ENCODE measurements around the gene GRIP2. TPM values are rescaled to one million over a fixed set of nuclear protein-coding genes. Genes with fewer than 3 reads are reported as not detected.
A peak's percentile ranks its signal among the peaks of the same experiment; 100 is the strongest.

GRIP2 gene
- total and polyA plus RNA-seq, 2 of the 4 experiments (the other 2 are of a cell fraction), result 0.05 TPM; not detected in 1

- TF ChIP-seq CTCF (conservative IDR thresholded peaks at IDR 0.05; ENCODE audit: low read depth, low read length) (no peak), POLR2A (IDR thresholded peaks at IDR 0.05; ENCODE audit: low read depth, low read length) (no peak)
Measured at GRCh38 chr3:14457999-14458398, 82.1 kb downstream of the GRIP2 start (continued).

GRCh38 chr3:14457481-14457880, 82.7 kb downstream of the GRIP2 start:
- in situ Hi-C loops (cut with MboI; ENCODE audit: low sequenced_read_pairs), result no loop called here
- no peak overlapping the region for H4K5ac ChIP-seq (ENCODE audit: low read depth, low read length)
- H4K20me1 ChIP-seq (ENCODE audit: insufficient read depth, low read length), result peaks cover 3% of the 10 kb centered on the region; the same call in 1 of the 2 replicates
- H3K4me3 ChIP-seq (ENCODE audit: insufficient read depth, low read depth, low read length), result no peak overlapping the region
- intact Hi-C loops (cut with micrococcal nuclease), result no loop called here
- H2BK20ac ChIP-seq (ENCODE audit: low read depth, low read length), result no peak overlapping the region
- H2AK9ac ChIP-seq (replicated peaks; ENCODE audit: low read depth, low read length, poor library complexity), result no peak overlapping the region
- no peak overlapping the region for H2AFZ ChIP-seq (replicated peaks; ENCODE audit: low read length, poor library complexity)
- H3K9ac ChIP-seq (ENCODE audit: low read depth, low read length), result no peak overlapping the region
- no peak for TF ChIP-seq MXI1 (IDR thresholded peaks at IDR 0.05; ENCODE audit: borderline replicate concordance, low read depth, low read length)
- TF ChIP-seq RCOR1 (IDR thresholded peaks at IDR 0.05; ENCODE audit: insufficient replicate concordance, low read length), result peak; percentile 48
- CTCF ChIA-PET, result interaction anchor here (0.8 kb wide), 1 partner anchor 177 kb away, joined by 3 read pairs; no protein-coding TSS in a partner anchor
- 100% methylated on average over 1 of the region's 5 CpGs; no CpG with 5 or more reads in 1 of the 2 experiments for WGBS, 2 experiments (ENCODE audit: extremely low coverage in 2 of 2, insufficient read length in 1 of 2)
- H3K18ac ChIP-seq (ENCODE audit: low read depth, low read length), result no peak overlapping the region
- H3K9me3 ChIP-seq (ENCODE audit: control insufficient read depth, insufficient read depth, low read length), result no peaks in the 10 kb centered on the region
- no peak overlapping the region for H3K27ac ChIP-seq (ENCODE audit: insufficient read depth, low read length)
- no peak overlapping the region for H3K56ac ChIP-seq (ENCODE audit: extremely low read depth, insufficient read depth, low read length)
- no peak overlapping the region for H4K8ac ChIP-seq (ENCODE audit: low read depth in 2 of 2, low read length in 2 of 2)
- no peak for DNase-seq
- POLR2A ChIA-PET (ENCODE audit: unreplicated experiment), result no interaction called here
- H4K91ac ChIP-seq (ENCODE audit: insufficient read depth, low read depth, low read length), result 0 out of 2 replicates have a peak overlapping the region, but pooled peaks have one; percentile 21
- H3K23ac ChIP-seq (ENCODE audit: low read depth, low read length), result no peak overlapping the region
- H3K4me1 ChIP-seq (ENCODE audit: control insufficient read depth, insufficient read depth, low read length), result peaks cover 25% of the 10 kb centered on the region
- no peak overlapping the region for H2BK120ac ChIP-seq (ENCODE audit: low read depth, low read length)
- ATAC-seq (ENCODE audit: low read depth), result no peak
- no peak overlapping the region; the same call in 1 of the 2 replicates for H3K4ac ChIP-seq (ENCODE audit: low read depth, low read length)
- H3K27me3 ChIP-seq (ENCODE audit: control insufficient read depth, insufficient read depth, low read length), result no peaks in the 10 kb centered on the region
- H2AK5ac ChIP-seq (ENCODE audit: low read depth, low read length), result no peak overlapping the region
- peaks cover 11 to 27% of the 10 kb centered on the region in 2 experiments; a peak in 3 of 4 replicates for H3K79me1 ChIP-seq (ENCODE audit: low read depth in 1 of 2, low read length in 2 of 2)
- no peak overlapping the region for H2BK15ac ChIP-seq (ENCODE audit: low read depth, low read length)
- H3K14ac ChIP-seq (replicated peaks; ENCODE audit: low read depth, low read length), result no peak overlapping the region
- peaks cover 25% of the 10 kb centered on the region; the same call in 1 of the 2 replicates for H3K36me3 ChIP-seq (ENCODE audit: control insufficient read depth, insufficient read depth, low read length)
- no TSS peak for BruUV-seq (replicated peaks)
- dilution Hi-C loops (cut with HindIII; ENCODE audit: low sequenced_read_pairs, unreplicated experiment), result no loop called here
- H3K9me1 ChIP-seq (ENCODE audit: insufficient read depth, low read length), result peaks cover 28% of the 10 kb centered on the region
- H2BK5ac ChIP-seq (ENCODE audit: low read depth, low read length, poor library complexity, severe bottlenecking), result no peak overlapping the region
- no peak overlapping the region for H3K4me2 ChIP-seq (ENCODE audit: low read depth, low read length)

Measured in IMR-90 (cell line).